Stimulated activated CD8-positive, alpha-beta memory T cell treated with anti-CD3 and anti-CD28 coated beads, Interleukin-15, amount 100 ng/mL, for 4 hours (primary cell): ENCODE results near the gene CLDN20.

Experiments
- DNase-seq, 2 donors: peaks; one replicate each; pipeline ENCODE4 v3.0.0-alpha.2; 2020; ENCODE audit warnings: low read depth in 2 of 2

Gene CLDN20

DNA sequence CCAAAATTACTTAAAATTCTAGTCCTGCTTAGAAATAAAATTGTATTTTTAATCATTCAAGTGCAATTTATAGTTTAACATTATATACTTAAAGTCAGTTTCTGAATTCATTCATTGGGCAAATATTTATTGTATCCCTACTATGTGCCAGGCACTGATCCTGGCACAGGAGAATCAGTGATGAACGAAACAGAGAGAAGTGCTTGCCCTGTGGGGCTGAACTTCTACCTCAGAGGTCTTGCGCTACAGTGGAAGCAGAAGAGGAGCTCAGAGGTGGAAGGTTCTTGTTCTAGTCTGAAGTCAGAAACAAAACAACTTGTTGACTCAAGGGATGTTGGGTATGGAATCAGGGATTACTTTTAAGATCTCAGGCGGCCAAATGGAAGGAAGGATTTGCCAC lies 6.0 kb downstream of the CLDN20 start:
- no peak for DNase-seq

DNA sequence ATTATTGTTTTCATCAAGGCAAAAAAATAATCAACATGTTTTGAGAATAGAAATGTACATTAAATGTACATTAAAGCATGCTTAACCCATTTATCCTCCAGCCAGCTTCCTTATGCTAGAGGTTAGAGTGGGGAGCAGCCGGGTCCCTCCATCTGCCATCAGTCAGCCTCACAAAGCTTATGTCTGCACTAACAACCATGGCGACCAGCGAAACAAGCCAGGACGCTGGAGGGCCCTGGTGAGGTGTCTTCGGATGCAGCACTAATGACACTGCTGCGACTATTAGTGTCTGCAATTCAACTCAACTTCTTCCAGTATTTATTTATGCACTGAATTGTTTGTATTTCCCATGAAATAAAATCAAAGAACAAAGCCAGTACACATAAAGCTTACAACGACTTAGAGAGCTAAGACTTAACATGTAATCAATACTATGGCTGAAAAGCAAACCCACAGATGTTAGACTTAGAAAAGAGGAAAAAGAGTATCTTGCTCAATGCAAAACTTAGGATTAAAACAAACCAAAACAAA lies 6.8 kb downstream of the CLDN20 start:
- DNase-seq, result no peak

DNA sequence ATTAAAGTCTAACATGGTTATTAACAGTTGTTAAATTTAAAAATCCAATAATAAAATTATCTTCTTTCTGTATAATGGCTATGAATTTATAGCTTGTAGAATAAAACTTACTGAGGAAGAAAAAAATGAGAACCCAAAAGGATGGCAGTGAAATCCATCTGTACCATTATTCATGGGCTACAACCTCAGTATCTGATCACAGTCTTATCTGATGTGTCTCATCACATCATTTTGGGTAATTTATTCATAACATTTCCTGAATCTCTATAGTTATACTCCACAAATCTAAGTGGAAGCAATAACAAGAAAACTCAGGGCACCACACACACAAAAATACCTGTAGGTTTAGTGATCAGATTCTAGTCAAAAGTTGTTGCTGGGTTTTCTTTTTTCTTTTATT lies 7.3 kb downstream of the CLDN20 start:
- DNase-seq, result no peak

DNA sequence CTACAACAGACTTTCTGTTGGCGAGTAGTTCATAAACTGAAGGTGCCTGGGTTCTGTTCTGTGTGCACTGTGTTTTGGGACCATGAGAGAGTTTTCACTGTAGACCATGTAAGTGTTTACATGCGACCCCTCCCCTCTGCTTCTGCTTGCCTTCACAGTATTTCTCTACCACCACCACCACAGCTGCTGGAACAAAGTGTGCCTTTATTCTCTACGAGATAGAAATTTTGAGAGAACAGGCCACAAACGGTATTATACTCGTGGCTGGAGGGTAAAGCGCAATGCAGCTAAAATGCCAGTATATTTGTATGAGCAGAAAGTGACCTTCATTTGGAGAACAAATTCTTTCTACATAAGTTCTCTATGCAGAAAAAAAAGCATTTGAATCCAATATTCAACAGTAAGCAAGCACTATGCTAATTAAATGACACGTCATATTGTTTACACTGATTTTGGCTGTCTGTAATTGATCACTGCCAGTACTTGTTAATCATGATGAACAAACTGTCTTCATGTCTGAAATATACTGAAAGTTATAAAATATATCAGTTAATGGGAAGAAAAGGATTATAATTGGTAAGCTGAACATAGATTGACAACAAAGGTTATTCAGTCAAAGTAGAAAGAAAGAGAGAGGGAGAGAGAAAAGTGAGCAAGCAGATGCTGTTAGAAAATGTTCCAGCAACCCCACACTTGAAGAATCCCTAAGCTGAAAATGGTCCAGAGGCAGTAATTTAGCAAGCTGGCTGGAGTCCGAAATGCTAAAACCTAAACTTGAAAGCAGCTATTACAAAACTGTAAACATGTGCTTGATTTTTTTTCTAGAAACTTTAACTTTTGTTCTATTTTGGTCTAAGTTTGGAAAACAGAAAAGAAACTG lies 8.8 kb downstream of the CLDN20 start:
- DNase-seq, result no peak

DNA sequence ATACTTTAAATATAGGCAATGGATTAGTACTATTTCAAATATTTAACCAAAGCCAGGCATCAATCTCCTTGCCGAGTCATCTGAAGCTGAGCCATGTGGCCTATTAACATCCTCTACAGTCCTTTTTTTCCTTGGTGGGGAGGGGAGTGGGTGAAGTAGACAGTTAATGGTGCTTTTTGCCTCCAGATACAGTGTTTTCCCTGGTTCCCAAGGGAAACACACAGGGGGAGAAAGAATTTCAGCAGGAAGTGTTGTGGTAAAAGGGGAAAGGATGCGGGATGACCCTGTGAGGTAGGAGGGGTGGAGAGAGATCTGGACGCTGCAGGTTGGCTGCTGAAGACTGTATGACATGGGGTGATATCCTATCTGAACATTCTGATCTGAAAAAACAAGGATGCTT lies 9.6 kb downstream of the CLDN20 start:
- DNase-seq, result no peak

DNA sequence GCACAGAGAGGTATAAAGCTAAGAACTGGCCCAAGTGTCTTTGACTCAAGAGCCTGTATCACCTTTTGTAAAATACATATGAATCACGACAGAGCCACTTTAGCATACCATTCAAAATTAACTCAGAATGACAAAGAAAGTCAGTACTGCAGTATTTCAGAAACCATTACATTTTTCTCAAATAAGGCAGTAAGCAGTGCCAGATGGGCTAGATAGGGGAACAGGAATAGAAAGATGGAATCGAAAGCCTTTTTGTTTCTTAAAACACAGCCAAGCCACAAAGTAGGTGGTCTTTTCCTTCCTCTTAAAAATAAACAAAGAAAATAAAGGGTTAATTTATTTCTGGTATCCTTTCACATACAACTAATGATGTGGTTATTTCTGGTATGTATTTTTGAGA lies 10.3 kb downstream of the CLDN20 start:
- no peak for DNase-seq

DNA sequence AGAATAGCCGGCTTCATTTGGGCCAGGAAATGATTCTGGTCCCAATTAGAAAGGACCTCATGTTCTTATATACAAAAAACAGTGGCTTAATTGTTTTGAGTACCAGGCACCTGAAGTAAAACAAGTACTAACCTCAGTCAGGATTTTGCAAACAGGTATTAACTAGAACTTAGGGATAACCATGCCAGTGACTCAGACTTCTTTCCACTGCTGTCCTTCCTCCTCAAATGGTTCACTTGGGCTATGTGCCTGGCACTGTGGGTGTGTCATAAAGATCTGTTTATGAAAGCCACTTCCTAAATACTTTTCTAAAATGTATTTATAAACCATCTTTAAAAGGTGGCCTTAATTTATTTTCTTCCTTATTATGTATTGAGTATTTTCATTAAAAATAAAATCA lies 10.7 kb downstream of the CLDN20 start:
- DNase-seq, result no peak

DNA sequence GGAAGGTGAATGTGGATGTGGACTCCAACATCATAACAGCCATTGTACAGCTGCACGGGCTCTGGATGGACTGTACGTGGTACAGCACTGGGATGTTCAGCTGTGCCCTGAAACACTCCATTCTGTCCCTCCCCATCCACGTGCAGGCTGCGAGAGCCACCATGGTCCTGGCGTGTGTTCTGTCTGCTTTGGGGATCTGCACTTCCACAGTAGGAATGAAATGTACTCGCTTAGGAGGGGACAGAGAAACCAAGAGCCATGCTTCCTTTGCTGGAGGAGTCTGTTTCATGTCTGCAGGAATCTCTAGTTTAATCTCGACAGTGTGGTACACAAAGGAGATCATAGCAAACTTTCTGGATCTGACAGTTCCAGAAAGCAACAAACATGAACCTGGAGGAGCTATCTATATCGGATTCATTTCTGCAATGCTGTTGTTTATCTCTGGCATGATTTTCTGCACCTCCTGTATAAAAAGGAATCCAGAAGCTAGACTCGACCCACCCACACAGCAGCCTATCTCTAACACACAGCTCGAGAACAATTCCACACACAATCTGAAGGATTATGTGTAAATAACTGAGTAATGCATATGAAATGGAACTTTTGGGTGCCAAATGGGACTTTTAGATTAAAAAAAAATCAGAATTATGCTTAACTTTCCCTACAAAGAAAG lies 12.1 kb downstream of the CLDN20 start:
- no peak for DNase-seq

DNA sequence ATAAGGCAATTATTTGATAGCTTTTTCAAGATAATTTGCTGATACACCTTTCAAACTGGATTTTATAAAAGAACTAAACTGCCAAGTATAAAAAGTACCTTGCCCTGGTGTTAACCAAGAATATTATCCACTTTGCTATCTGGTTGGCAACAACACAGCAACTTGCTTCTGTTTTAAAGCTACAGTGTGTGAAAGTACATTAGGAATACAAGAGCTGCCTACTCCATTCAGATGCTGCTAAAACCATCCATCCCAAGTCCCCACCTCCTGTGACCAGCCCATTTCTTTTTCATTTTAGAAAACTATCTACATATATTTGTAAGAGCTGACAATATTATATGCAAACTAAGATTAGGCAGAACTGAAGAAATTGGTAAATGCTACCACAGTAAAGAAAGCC lies 12.8 kb downstream of the CLDN20 start:
- no peak for DNase-seq

DNA sequence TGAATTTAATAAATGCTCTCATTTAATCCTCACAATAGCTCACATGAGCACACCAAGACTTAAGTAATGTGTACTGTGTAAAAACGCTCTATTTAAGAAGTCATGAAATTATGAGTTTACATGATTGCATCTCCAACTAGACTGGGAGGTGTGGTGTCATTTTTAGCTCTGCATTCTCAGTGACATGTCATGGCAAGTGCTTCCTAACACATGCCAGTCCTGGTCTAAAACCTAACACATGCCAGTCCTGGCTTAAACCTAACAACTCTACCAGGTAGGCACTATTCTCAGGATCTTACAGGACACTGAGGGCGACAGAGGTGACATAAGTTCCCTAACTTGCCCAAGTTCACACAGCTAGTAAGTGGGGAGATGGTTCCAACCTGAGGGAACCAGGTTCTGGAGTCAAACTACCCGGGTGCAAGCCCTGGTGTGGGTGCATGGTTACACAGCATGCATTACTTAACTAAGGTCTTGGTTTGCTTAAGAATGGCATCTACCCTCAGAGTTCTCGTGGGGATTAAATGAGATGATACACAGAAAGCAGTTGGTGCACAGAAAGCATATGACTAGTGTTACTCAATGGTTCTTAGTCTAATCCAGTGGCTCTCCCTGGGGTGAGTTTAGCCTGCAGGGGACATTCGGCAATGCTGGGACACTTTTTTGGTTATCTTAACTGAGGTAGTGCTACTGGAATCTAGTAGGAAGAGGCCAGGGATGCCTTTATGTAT lies 14.7 kb downstream of the CLDN20 start:
- DNase-seq, result no peak

DNA sequence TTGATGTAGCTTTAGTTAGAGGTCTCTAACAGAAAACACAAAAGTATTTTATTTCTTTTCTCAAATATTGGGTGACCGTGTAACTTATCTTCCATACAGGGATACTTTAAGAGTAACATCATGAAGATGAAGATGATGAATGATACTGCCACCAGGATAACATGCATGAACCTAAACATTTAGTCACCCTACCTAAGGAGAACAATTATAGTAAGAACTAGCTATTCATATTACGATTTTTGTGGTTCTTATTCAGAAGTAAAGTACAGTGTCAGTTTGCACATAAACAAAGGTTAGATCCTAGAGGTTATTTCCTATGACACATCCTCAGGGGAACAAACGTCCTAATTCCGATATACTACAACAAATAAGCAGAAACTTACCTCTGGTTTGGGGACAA lies 21.0 kb downstream of the CLDN20 start:
- no peak for DNase-seq

DNA sequence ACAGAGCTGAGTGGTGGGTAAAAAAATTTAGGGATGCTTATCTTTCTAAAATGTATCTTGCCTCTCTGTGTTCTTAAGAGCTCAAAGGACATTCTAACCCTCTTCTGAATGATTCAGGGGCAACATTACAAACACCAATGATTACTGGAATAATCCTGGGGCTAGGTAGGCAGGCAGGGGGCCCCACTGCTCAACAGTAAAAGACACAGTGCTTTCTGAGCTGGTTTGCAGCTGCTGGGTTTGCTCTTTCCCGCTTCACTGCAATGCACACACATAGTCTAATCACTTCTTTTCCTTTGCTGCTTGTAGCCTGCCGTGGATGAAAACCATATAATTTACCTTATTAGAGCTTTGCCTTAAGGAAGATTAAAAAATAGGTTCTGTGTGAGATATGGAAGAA lies 23.9 kb downstream of the CLDN20 start:
- DNase-seq, result no peak

DNA sequence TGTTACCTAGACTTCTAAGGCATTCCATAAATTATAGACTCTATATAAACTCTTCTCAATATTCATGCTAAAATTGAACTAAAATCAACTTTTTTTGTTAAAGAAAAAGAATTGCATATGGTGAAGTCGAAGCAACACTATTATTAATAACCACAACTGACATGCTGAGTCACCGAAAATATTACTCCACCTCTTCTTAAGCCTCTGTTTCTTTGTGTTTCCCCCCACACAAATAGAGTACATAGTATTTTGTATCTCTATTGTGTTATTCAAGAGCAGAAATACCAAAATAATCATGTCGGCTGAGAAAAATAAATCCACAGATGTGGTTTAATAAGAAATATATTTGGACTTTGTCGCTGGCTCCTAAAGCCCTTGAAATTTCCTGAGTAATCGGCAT lies 26.7 kb downstream of the CLDN20 start:
- DNase-seq, result no peak

DNA sequence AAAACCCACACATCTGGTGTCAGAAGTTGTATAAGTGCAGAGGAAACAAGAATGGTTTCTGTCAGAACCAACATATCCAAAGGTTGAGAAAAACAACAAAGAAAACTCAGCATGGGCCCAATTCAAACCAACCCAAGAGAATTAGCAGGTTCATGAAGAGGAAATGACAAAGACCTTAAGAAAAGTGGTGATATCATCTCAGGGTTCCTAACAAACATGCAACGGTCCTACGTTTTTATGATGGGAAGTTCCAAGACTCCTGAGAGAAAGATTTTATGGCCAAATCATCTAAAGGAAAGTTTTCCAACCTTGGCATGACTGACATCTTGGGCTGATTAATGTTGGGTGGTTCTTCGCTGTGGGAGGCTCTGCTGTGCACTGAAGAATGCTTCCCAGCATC lies 27.5 kb downstream of the CLDN20 start:
- DNase-seq, result no peak

DNA sequence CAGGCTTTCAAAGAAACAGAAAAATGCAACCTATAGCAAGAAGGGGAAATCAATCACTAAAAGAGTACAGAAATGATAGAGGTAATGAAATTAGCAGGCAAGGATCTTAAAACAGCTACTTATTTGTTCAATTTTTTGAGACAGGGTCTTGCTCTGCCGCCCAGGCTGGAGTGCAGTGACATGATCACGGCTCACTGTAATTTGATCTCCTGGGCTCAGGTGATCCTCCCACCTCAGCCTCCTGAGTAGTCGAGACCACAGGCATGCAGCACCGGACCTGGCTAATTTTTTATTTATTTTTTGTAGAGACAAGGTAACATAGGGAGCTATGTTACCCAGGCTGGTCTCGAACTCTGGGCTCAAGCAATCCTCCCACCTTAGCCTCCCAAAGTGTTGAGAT lies 28.9 kb downstream of the CLDN20 start:
- no peak for DNase-seq

DNA sequence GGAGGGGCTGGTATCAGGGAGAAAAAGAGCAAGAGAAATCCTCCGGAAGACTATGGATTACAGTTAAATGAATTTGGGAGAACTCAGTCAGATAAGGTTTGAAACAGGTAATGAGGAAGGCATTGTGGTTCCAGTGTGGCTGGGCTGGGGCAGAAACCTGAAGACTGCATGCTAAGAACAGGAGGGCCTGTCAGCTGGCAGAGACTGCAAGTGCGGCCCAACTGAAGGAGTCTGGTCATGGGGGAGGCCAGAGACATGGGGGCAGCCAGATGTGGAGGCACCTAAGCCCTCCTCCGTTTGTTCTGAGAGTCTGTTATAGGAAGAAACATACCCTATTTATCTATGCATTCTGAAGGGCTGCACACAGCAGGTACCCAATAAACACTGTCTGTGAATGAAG lies 33.9 kb downstream of the CLDN20 start:
- no peak for DNase-seq

DNA sequence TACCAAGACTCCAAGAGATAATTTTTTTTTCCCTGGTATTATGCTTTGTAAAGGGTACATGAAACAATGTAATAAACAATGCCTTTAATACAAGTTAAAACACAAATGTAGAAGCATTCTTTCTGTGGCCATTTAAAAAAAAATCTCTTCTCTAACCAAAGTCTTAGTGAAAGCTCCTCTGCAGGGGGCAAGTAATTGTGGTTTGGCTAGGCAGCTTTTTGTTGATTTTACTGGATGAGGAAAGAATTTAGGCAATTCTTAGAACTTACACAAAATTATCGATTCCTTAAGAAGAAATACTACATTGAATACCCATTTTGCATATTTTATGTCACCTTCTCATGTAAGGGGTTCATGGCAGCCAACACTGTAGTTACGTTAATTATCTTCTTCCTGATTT lies 38.1 kb downstream of the CLDN20 start:
- DNase-seq, result no peak

DNA sequence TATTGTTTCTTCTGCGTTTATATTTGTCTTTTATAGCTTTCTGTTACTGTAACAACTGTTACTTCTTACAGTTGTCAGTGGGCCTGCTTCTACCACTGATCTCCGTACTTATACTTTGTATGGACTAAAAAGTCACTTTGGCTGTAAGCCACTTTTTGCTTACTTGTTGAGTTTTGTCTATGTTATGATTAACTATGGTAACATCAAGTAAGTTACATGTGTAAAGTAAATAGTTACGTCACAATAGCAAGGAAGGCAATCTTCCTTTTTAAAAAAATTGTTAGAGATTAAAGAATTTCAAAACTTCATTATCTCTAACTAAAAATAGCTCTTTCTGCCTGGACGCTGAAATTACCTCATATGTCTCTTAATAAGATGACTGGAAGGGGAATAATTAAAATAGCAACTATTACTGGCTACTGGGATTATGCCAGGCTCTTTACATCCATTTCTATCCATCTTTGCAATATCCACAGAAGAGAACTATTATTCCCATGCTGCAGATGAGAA lies 39.6 kb downstream of the CLDN20 start:
- DNase-seq, result no peak

DNA sequence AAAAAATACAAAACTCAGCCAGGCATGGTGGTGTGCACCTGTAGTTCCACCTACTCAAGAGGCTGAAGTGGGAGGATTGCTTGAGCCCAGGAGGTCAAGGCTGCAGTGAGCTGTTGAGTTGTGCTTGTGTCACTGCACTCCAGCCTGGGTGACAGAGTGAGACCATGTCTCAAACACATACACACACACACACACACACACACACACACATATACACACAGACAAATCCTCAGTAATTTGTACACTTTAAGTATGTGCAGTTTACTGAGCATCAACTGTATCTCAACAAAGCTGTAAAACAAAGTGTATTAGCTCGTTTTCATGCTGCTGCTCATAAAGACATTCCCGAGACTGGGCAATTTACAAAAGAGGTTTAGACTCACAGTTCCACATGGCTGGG lies 43.1 kb downstream of the CLDN20 start:
- no peak for DNase-seq

DNA sequence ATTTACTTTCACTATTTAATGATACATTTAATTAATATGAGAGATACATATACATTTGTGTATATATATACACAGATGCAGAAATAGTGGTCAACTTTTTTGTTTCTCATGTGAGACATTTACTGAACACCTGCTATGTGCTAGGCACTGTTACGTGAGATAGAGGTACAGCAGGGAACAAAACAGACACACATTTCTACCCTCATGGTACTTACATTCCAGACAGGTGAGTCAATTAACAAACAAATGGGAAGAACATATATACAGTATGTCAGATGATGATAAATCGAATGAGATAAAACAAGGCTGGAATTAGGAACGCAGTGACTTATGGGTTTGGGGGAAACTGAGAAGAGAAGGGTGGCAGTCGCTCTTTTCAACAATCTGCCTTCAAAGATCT lies 45.3 kb downstream of the CLDN20 start:
- DNase-seq, result no peak

DNA sequence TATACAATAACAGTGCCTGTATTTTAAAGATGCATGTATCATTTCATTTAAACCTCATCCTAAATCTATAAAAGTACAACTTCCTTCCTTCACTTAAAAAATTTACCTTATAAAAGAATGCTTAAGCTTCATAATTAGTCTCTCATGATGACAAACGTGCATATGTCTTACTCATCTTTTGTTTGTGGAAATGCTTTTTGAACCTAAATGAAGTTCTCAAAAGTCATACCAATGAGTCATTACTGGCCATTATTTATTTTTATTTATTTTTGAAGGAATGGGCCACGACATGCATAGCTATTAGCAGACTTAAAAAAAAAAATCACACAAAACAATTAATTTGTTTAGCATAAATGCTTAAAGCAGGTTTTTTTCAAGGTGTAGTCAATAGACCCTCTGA lies 46.8 kb downstream of the CLDN20 start:
- no peak for DNase-seq

DNA sequence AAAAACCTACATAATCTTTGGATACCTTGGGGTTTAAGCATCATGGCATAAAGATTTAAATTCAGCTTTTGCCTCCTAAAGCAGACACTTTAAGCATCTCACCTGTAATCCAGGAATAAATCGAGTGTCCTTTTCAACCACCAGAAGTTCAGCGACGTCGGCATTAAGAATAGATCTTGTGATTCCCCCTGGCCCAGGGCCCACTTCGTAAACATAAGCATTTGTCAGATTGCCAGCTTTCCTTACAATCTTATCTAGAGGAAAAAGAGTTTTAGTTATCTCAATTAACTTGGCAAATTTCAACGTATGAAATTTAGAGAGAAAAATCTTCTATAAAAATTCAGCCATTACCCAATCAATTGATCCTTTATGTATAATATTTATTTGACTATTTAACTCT lies 47.3 kb downstream of the CLDN20 start:
- no peak for DNase-seq
